ENCODE measurements around the gene BECN2.

The BECN2 gene

GRCh38 chr1:241927321-241927720, 30.2 kb upstream of the BECN2 start:
- no peak for DNase-seq
- H3K36me3 ChIP-seq = no peaks in the 10 kb centered on the region
- no peaks in the 10 kb centered on the region for H3K9me3 ChIP-seq
- H3K4me1 ChIP-seq = no peaks in the 10 kb centered on the region
- no peak overlapping the region for H3K4me3 ChIP-seq (ENCODE audit: low read depth, low read length)
- H3K27me3 ChIP-seq = no peaks in the 10 kb centered on the region
- no peak for TF ChIP-seq CTCF (IDR thresholded peaks at IDR 0.05; ENCODE audit: low read depth, low read length)

GRCh38 chr1:241932845-241933244, 24.7 kb upstream of the BECN2 start:
- no peaks in the 10 kb centered on the region for H3K36me3 ChIP-seq
- DNase-seq = no peak
- no peak overlapping the region for H3K4me3 ChIP-seq (ENCODE audit: low read depth, low read length)
- no peak for TF ChIP-seq CTCF (IDR thresholded peaks at IDR 0.05; ENCODE audit: low read depth, low read length)
- no peaks in the 10 kb centered on the region for H3K9me3 ChIP-seq
- no peaks in the 10 kb centered on the region for H3K27me3 ChIP-seq
- H3K4me1 ChIP-seq = no peaks in the 10 kb centered on the region

GRCh38 chr1:241934201-241934848, 23.2 kb upstream of the BECN2 start:
- no peaks in the 10 kb centered on the region for H3K27me3 ChIP-seq
- no peak overlapping the region for H3K4me3 ChIP-seq (ENCODE audit: low read depth, low read length)
- no peaks in the 10 kb centered on the region for H3K9me3 ChIP-seq
- no peak for TF ChIP-seq CTCF (IDR thresholded peaks at IDR 0.05; ENCODE audit: low read depth, low read length)
- H3K36me3 ChIP-seq = no peaks in the 10 kb centered on the region
- no peak for DNase-seq
- H3K4me1 ChIP-seq = no peaks in the 10 kb centered on the region

GRCh38 chr1:241934866-241935265, 22.7 kb upstream of the BECN2 start:
- Histone ChIP-seq H3K27me3 (no peaks in the 10 kb centered on the region), H3K9me3 (no peaks in the 10 kb centered on the region), H3K4me3 (ENCODE audit: low read depth, low read length) (no peak overlapping the region), H3K36me3 (no peaks in the 10 kb centered on the region), H3K4me1 (no peaks in the 10 kb centered on the region)
- DNase-seq = no peak
- no peak for TF ChIP-seq CTCF (IDR thresholded peaks at IDR 0.05; ENCODE audit: low read depth, low read length)

- Histone ChIP-seq H3K36me3 (no peaks in the 10 kb centered on the region), H3K4me3 (ENCODE audit: low read depth, low read length) (no peak overlapping the region), H3K9me3 (no peaks in the 10 kb centered on the region), H3K4me1 (no peaks in the 10 kb centered on the region), H3K27me3 (no peaks in the 10 kb centered on the region)
- no peak for DNase-seq
- no peak for TF ChIP-seq CTCF (IDR thresholded peaks at IDR 0.05; ENCODE audit: low read depth, low read length)
Measured at GRCh38 chr1:241939798-241940197, 17.8 kb upstream of the BECN2 start.

GRCh38 chr1:241942738-241943137, 14.8 kb upstream of the BECN2 start:
- Histone ChIP-seq H3K4me3 (ENCODE audit: low read depth, low read length) (no peak overlapping the region), H3K4me1 (no peaks in the 10 kb centered on the region), H3K36me3 (no peaks in the 10 kb centered on the region), H3K27me3 (no peaks in the 10 kb centered on the region), H3K9me3 (no peaks in the 10 kb centered on the region)
- no peak for TF ChIP-seq CTCF (IDR thresholded peaks at IDR 0.05; ENCODE audit: low read depth, low read length)
- no peak for DNase-seq
